Activated CD8-positive, alpha-beta T cell treated with anti-CD3 and anti-CD28 coated beads for 36 hours (primary cell): Measurements from ENCODE around the gene ELF3. TPM values are rescaled to one million over a fixed set of nuclear protein-coding genes. Genes with fewer than 3 reads are reported as not detected.
"Not testable (repeated sequence)": the region's sequence is repeated elsewhere in the genome, so short reads cannot be mapped to it uniquely, and the experiment has no call there.

Experiments used
- ATAC-seq: fragments of 200-7000 bp; cut with Tn5 transposase; one replicate; pipeline ENCODE4 v1.10.0; 2021; ENCODE audit warnings: mild to moderate bottlenecking, moderate library complexity
- CTCF ChIA-PET: fragments of 350-600 bp; sonication (Branson Sonifier 250); formaldehyde crosslinking; loops from one replicate; lab custom pipeline; 2021; ENCODE audit warnings: antibody characterized with exemption; lab: Charles Lee
- POLR2A ChIA-PET: fragments of 350-600 bp; sonication (Branson Sonifier 250); formaldehyde crosslinking; loops from one replicate; lab custom pipeline; 2021; ENCODE audit warnings: antibody characterized with exemption; lab: Charles Lee
- DNase-seq: peaks from one replicate; pipeline ENCODE4 v3.0.0-alpha.2; 2020
- H3K27ac Mint-ChIP-seq: one replicate; pipeline ENCODE4 v1.8.0; 2021; ENCODE audit warnings: mild to moderate bottlenecking, mixed read lengths
- H3K27me3 Mint-ChIP-seq: one replicate; pipeline ENCODE4 v1.8.0; 2021; ENCODE audit warnings: mixed read lengths
- H3K36me3 Mint-ChIP-seq: one replicate; pipeline ENCODE4 v1.8.0; 2021; ENCODE audit warnings: low read depth, mixed read lengths
- H3K4me1 Mint-ChIP-seq: one replicate; pipeline ENCODE4 v1.8.0; 2021; ENCODE audit warnings: low read depth, mixed read lengths
- H3K4me3 Mint-ChIP-seq: one replicate; pipeline ENCODE4 v1.8.0; 2021; ENCODE audit warnings: mild to moderate bottlenecking, moderate library complexity, mixed read lengths
- H3K9me3 Mint-ChIP-seq: one replicate; pipeline ENCODE4 v1.8.0; 2021; ENCODE audit warnings: mixed read lengths
- intact Hi-C: fragments of 100-400 bp; cut with micrococcal nuclease; formaldehyde crosslinking; loops from one replicate; pipeline ENCODE4 v1.10.0; 2022
- total RNA-seq, 2 experiments: library from RNA; stranded (reverse); gene quantifications; one replicate each; pipeline ENCODE4 v1.2.3, GENCODE V29; 2021
- TF ChIP-seq, protein P1 (sequence below): fragments of 200-600 bp; IDR thresholded peaks from one replicate; pipeline ENCODE4 v1.8.0; 2022; ENCODE audit warnings: antibody characterized with exemption, mild to moderate bottlenecking

Gene ELF3
- total RNA-seq, 2 experiments from 2014 or later, result 0.25 to 0.27 TPM

GRCh38 chr1:202056644-202057334, 46.4 kb downstream of the ELF3 start:
- intact Hi-C loops, result no loop called here
- Mint-ChIP-seq H3K4me3 (no peak overlapping the region), H3K4me1 (no peaks in the 10 kb centered on the region), H3K36me3 (no peaks in the 10 kb centered on the region), H3K27me3 (peaks cover 3% of the 10 kb centered on the region), H3K9me3 (no peaks in the 10 kb centered on the region), H3K27ac (no peak overlapping the region)
- TF ChIP-seq, protein P1, sequence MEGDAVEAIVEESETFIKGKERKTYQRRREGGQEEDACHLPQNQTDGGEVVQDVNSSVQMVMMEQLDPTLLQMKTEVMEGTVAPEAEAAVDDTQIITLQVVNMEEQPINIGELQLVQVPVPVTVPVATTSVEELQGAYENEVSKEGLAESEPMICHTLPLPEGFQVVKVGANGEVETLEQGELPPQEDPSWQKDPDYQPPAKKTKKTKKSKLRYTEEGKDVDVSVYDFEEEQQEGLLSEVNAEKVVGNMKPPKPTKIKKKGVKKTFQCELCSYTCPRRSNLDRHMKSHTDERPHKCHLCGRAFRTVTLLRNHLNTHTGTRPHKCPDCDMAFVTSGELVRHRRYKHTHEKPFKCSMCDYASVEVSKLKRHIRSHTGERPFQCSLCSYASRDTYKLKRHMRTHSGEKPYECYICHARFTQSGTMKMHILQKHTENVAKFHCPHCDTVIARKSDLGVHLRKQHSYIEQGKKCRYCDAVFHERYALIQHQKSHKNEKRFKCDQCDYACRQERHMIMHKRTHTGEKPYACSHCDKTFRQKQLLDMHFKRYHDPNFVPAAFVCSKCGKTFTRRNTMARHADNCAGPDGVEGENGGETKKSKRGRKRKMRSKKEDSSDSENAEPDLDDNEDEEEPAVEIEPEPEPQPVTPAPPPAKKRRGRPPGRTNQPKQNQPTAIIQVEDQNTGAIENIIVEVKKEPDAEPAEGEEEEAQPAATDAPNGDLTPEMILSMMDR, result no peak
- DNase-seq (no peak), ATAC-seq (no peak)
- POLR2A ChIA-PET, result interaction anchor here (1.1 kb wide), 1 partner anchor 40 kb away, joined by 3 read pairs; no protein-coding TSS in a partner anchor
- CTCF ChIA-PET, result interaction anchor here (0.7 to 0.9 kb wide), 2 partner anchors 59 to 78 kb away, joined by 3 read pairs; no protein-coding TSS in a partner anchor

DNA sequence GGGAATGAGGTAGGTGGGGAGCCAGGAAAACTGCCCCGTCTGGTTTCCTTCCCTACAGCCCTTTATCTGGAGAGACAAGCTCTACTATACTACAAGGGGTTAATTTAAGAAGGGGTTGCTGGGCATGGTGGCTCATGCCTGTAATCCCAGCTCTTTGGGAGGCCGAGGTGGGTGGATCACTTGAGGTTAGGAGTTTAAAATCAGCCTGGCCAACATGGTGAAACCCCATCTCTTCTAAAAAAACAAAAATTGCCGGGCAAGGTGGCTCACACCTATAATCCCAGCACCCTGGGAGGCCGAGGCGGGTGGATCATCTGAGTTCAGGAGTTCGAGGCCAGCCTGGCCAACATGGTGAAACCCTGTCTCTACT, 46.9 kb downstream of the ELF3 start:
- H3K4me1 Mint-ChIP-seq, H3K27me3 Mint-ChIP-seq, H3K27ac Mint-ChIP-seq, H3K36me3 Mint-ChIP-seq, ATAC-seq, POLR2A ChIA-PET, H3K4me3 Mint-ChIP-seq, H3K9me3 Mint-ChIP-seq, DNase-seq, intact Hi-C loops: not testable (repeated sequence)
- CTCF ChIA-PET, result interaction anchor here (0.7 to 0.9 kb wide), 2 partner anchors 58 to 78 kb away, joined by 3 read pairs; no protein-coding TSS in a partner anchor

GRCh38 chr1:202058001-202058908, 47.9 kb downstream of the ELF3 start:
- Mint-ChIP-seq H3K27ac (no peak overlapping the region), H3K9me3 (no peaks in the 10 kb centered on the region), H3K4me3 (no peak overlapping the region), H3K36me3 (no peaks in the 10 kb centered on the region), H3K27me3 (peaks cover 5% of the 10 kb centered on the region), H3K4me1 (no peaks in the 10 kb centered on the region)
- intact Hi-C loops, result no loop called here
- ATAC-seq, result no peak
- ChIA-PET CTCF (no interaction called here), POLR2A (no interaction called here)
- TF ChIP-seq, protein P1, result no peak
- DNase-seq, result no peak

DNA sequence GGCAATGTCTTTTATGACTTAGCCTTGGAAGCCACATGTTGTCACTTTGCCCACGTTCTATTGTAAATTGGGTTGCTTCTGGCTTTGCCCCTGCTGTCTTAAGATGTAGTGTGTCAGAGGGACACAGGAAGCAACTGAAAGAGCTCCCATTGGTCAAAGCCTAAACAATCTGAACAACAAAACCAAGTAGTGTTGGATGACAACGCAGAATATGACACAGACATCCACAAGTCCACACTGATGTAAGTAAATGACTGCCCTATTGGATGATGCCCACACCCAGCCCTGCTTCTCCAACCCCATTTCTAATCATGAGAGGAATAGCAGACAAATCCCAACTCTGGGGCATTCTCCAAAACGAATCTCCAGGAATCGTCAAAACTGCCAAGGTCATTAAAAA, 50.7 kb downstream of the ELF3 start:
- H3K9me3 Mint-ChIP-seq, result no peaks in the 10 kb centered on the region
- DNase-seq, result no peak

DNA sequence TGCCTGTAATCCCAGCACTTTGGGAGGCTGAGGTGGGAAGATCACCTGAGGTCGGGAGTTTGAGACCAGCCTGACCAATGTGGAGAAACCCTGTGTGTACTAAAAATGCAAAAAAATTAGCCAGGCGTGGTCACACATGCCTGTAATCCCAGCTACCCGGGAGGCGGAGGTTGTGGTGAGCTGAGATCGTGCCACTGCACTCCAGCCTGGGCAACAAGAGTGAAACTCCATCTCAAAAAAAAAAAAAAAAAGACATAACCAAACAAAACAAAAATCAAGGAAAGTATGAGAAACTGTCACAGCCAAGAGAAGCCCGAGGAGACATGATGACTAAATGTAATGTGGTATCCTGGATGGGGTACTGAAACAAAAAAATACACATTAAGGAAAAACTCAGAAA, 51.4 kb downstream of the ELF3 start:
- ATAC-seq, POLR2A ChIA-PET, H3K36me3 Mint-ChIP-seq, H3K27ac Mint-ChIP-seq, CTCF ChIA-PET, H3K9me3 Mint-ChIP-seq, H3K27me3 Mint-ChIP-seq, H3K4me3 Mint-ChIP-seq, H3K4me1 Mint-ChIP-seq, DNase-seq, intact Hi-C loops: not testable (repeated sequence)

More for the DNA sequence above, 50.7 kb downstream of the ELF3 start:
- TF ChIP-seq, protein P1, result no peak
- intact Hi-C loops, result no loop called here
- CTCF ChIA-PET, result no interaction called here
- Mint-ChIP-seq H3K27me3 (peaks cover 5% of the 10 kb centered on the region), H3K4me3 (no peak overlapping the region), H3K36me3 (no peaks in the 10 kb centered on the region), H3K27ac (no peak overlapping the region), H3K4me1 (no peaks in the 10 kb centered on the region)
- ATAC-seq, result no peak
- POLR2A ChIA-PET, result no interaction called here

DNA sequence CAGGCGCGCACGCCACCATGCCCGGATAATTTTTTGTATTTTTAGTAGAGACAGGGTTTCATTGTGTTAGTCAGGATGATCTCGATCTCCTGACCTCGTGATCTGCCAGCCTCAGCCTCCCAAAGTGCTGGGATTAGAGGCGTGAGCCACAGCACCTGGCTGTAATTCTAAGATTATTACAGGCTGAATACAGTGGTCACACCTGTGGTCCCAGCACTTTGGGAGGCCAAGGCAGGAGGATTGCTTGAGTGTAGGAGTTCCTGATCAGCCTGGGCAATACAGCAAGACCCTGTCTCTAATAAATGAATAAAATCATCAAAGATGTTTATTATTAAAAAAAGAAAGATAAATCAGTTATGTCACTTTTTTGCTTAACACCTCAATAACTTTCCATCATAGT, 52.2 kb downstream of the ELF3 start:
- H3K27ac Mint-ChIP-seq, ATAC-seq, H3K27me3 Mint-ChIP-seq, POLR2A ChIA-PET, H3K4me1 Mint-ChIP-seq, H3K36me3 Mint-ChIP-seq, intact Hi-C loops, CTCF ChIA-PET, H3K9me3 Mint-ChIP-seq, H3K4me3 Mint-ChIP-seq, DNase-seq: not testable (repeated sequence)
